Measurements from ENCODE around the gene KLF7.

- no peak for TF ChIP-seq POLR2AphosphoS5 (IDR thresholded peaks at IDR 0.05; ENCODE audit: low read depth)
- TF ChIP-seq CTCF (IDR thresholded peaks at IDR 0.05; ENCODE audit: insufficient read depth, low read length) = no peak
- TF ChIP-seq REST (IDR thresholded peaks at IDR 0.05; ENCODE audit: insufficient replicate concordance, low read depth) = no peak
Observed at GRCh38 chr2:207073801-207074678, 91.7 kb downstream of the KLF7 start.
